AG10803 (cell line): ENCODE measurements around the gene CRYBG2.

Source experiments
- DNase-seq: peaks from one replicate; pipeline ENCODE4 v3.0.0; 2010; ENCODE audit warnings: low read depth
- H3K4me3 ChIP-seq: 2 replicates; pipeline ENCODE4 v1.5.1; 2011; ENCODE audit warnings: mild to moderate bottlenecking, low read length, control low read depth
- TF ChIP-seq, protein P1 (sequence below): conservative IDR thresholded peaks from 2 replicates; pipeline ENCODE4 v1.5.1; 2011; ENCODE audit warnings: mild to moderate bottlenecking, low read length, control low read depth, inconsistent platforms

Gene CRYBG2

DNA sequence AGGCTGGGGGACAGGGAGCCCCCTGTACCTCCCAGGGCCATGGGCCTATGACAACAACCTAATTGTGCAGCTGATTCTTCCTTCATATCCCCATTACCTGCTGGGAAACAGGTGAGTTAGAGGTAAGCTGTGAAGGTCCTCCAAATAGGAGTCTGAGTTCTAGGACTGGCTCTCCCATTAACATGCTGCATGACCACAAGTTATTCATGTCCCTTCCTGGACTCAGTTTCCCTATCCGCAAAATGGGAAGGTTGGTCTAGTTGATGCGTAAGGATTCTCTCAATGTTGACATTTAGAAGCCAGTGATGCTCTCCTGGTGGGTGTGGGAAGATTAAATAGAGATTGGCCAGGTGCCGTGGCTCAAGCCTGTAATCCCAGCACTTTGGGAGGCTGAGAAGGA, 14.6 kb upstream of the CRYBG2 start:
- DNase-seq: no peak
- H3K4me3 ChIP-seq: no peak overlapping the region
- TF ChIP-seq, protein P1, sequence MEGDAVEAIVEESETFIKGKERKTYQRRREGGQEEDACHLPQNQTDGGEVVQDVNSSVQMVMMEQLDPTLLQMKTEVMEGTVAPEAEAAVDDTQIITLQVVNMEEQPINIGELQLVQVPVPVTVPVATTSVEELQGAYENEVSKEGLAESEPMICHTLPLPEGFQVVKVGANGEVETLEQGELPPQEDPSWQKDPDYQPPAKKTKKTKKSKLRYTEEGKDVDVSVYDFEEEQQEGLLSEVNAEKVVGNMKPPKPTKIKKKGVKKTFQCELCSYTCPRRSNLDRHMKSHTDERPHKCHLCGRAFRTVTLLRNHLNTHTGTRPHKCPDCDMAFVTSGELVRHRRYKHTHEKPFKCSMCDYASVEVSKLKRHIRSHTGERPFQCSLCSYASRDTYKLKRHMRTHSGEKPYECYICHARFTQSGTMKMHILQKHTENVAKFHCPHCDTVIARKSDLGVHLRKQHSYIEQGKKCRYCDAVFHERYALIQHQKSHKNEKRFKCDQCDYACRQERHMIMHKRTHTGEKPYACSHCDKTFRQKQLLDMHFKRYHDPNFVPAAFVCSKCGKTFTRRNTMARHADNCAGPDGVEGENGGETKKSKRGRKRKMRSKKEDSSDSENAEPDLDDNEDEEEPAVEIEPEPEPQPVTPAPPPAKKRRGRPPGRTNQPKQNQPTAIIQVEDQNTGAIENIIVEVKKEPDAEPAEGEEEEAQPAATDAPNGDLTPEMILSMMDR: no peak

DNA sequence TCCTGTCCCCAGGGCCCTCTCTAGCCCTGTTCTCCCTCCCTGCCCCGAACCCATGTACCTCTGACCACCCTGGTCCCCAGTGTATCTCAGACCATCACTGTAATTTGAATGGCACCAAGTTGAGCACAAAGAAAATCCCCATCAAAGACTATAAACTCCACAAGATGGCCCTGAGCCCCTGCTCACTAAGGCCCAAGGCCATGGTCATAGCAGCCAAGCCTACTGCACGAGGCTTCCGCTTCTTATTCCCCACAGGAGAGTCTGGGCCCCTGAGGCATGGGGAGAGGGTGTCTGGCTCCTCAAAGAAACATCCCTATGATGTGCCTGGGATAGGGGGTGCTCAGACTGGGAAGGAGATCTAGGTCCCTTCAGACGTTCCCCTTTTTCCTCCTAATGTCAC, 14.1 kb upstream of the CRYBG2 start:
- H3K4me3 ChIP-seq: no peak overlapping the region
- TF ChIP-seq, protein P1: no peak

DNA sequence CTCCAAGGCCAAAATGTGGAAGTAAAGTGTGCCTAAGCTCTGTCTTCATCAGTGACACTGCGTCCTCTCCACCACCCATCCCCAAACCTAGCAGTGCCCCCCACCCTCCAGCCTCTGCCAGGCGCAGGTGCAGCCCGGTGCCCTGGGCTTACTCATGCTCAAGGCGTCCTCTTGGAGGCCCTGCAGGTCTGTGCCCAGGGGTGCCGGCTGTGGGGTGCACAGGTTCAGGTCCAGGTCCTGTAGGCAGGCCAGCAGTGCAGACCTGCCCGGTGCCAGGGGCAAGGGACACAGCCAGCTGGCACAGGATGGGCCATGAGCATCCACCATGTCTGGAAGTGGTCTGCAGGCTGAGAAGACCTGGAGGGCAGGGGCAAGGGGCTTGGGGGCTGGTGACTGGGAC, 13.5 kb upstream of the CRYBG2 start:
- DNase-seq: no peak
- TF ChIP-seq, protein P1: no peak
- H3K4me3 ChIP-seq: no peak overlapping the region

More for the DNA sequence above, 14.1 kb upstream of the CRYBG2 start:
- no peak for DNase-seq

DNA sequence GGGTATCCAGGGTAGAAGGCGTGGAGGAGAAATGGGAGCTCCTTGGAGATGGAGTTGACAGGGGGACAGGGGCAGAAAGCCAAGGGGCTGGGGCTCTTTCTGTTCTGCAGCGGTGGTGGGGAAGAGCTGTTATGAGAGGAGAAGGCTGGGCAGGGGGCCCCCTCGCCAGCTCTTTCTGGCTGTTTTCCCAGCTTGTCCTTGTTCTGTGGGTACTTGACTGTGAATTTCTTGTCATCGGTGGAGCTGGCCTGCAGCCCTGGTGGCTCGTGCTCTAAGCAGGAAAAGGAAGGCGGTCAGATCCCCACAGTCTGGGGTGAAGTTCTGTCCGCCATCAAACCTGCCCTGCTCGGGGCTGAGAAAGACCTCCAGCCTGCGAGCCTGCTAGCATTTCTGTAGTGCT, 11.0 kb upstream of the CRYBG2 start:
- no peak for DNase-seq
- TF ChIP-seq, protein P1: no peak
- no peak overlapping the region for H3K4me3 ChIP-seq

DNA sequence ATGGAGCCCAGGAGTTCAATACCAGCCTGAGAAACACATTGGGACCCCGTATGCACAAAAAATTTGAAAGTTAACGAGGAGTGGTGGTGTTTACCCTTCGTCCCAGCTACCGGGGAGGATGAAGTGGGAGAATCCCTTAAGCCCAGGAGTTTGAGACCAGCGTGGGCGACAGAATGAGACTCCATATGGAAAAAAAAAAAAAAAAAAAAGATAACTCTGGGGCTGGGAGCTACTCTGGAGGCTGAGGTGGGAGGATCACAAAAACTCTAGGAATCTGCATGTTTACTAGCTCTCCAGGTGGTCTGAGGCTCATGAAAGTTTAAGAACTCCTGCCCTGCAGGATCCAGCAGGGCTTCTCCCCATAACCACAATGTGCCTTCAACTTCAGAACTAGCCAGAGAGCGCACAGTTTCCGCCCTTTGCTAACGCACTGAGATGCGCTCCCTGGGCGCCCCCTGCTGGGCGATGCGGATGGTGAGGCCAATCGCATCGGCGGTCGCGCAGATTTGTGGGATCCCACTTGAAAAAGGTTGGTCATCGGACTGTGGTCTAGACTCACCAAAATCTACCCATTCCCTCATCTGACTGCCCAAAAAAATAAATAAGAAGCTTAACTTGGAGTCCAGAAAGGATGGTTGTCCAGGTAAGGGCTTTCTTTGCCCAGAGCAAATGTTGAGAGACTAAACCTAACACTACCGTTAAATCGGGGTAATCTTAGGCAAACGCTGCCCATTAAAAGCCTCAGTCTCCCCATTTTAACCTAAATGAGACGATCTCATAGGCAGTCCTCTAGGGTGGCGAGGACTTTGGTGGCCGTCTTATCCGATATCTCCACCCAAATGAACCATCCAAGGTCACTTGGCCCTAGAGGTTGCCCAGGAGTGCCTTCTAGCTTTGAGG, 9.9 kb upstream of the CRYBG2 start:
- DNase-seq: peak; percentile 64
- TF ChIP-seq, protein P1: peak; percentile 95
- no peak overlapping the region for H3K4me3 ChIP-seq

DNA sequence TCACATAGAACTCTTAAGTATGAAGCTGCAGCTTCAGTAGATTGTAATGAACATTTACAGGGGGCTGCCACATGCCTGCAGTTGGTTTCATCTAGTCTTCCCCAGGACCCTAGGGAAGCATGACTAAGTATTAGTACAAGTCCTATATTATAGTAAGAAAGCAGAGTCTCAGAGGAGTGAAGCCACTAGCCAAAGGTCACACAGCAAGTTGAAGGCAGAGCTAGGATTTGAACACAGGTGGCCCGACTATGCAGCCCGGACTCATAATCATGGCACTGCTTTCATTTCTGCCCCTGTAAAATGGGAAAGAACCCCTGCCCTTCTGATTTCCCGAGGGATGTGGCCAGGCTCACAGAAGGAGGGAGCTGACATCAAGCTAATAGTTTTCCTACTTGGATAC, 8.4 kb upstream of the CRYBG2 start:
- no peak for DNase-seq
- H3K4me3 ChIP-seq: no peak overlapping the region
- TF ChIP-seq, protein P1: no peak

DNA sequence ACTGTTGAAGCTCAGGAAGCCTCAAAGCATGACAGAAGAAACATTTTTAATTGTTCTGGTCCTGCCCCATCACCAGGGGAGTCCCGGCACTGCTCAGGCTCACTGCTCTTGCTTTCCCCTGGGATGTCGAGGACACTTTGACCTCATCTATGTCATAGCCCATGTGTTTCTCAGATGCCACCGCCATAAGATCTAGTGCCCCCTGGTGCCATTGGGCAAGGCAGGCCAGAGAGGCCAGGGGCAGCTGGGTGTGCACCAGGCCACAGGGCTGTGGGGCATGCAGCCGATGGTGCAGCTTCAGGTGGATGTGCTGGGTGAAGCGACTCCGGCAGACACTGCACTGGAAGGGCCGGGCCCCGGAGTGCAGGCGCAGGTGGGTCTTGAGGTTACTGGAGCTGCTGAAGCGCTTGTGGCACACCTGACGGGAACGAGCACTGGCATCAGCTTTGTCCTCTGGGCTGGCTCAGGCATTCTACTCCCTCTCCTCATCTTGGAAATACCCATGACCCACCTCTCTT, 7.7 kb upstream of the CRYBG2 start:
- TF ChIP-seq, protein P1: no peak
- no peak for DNase-seq
- H3K4me3 ChIP-seq: no peak overlapping the region
